H9 (cell line): Measurements from ENCODE around the gene CRACDL. TPM values are rescaled to one million over a fixed set of nuclear protein-coding genes. Genes with fewer than 3 reads are reported as not detected.

ENCODE experiments used
- DNase-seq: peaks from one replicate; pipeline ENCODE4 v3.0.0-alpha.2; 2017
- H2AFZ ChIP-seq: one replicate; pipeline ENCODE4 v1.6.1; 2013; ENCODE audit warnings: mild to moderate bottlenecking, low read length, control low read depth, moderate library complexity
- H2AK5ac ChIP-seq: 2 replicates; pipeline ENCODE4 v1.6.1; 2013; ENCODE audit warnings: low read length, control low read depth, mixed read lengths; ENCODE audit not compliant: insufficient read length
- H2BK120ac ChIP-seq: one replicate; pipeline ENCODE4 v1.6.1; 2013; ENCODE audit warnings: low read depth, mild to moderate bottlenecking, low read length, control low read depth, inconsistent platforms; ENCODE audit not compliant: poor library complexity, severe bottlenecking
- H2BK12ac ChIP-seq: 2 replicates; pipeline ENCODE4 v1.6.1; 2013; ENCODE audit warnings: low read length, control low read depth, mixed read lengths, low read depth; ENCODE audit not compliant: insufficient read length
- H2BK15ac ChIP-seq: 2 replicates; pipeline ENCODE4 v1.6.1; 2013; ENCODE audit warnings: low read depth, low read length, control low read depth
- H2BK20ac ChIP-seq: one replicate; pipeline ENCODE4 v1.6.1; 2013; ENCODE audit warnings: low read depth, mild to moderate bottlenecking, low read length, control low read depth, inconsistent platforms; ENCODE audit not compliant: poor library complexity, severe bottlenecking
- H2BK5ac ChIP-seq: 2 replicates; pipeline ENCODE4 v1.6.1; 2013; ENCODE audit warnings: low read length, control low read depth, mixed read lengths; ENCODE audit not compliant: insufficient read length
- H3K14ac ChIP-seq: 2 replicates; pipeline ENCODE4 v1.6.1; 2013; ENCODE audit warnings: low read length, control low read depth; ENCODE audit not compliant: insufficient read depth
- H3K18ac ChIP-seq: 2 replicates; pipeline ENCODE4 v1.6.1; 2013; ENCODE audit warnings: low read depth, mild to moderate bottlenecking, mixed read lengths, low read length, control low read depth; ENCODE audit not compliant: insufficient read length
- H3K23ac ChIP-seq: 2 replicates; pipeline ENCODE4 v1.6.1; 2013; ENCODE audit warnings: low read length, control low read depth, mixed read lengths, low read depth; ENCODE audit not compliant: insufficient read length
- H3K23me2 ChIP-seq: 2 replicates; pipeline ENCODE4 v1.6.1; 2013; ENCODE audit warnings: low read depth, mild to moderate bottlenecking, mixed read lengths, low read length, control low read depth; ENCODE audit not compliant: insufficient read length, poor library complexity, severe bottlenecking
- H3K27ac ChIP-seq: 2 replicates; pipeline ENCODE4 v1.5.1; 2013; ENCODE audit warnings: low read length, control low read depth, mixed read lengths, low read depth; ENCODE audit not compliant: insufficient read length
- H3K27me3 ChIP-seq: 2 replicates; pipeline ENCODE4 v1.6.1; 2013; ENCODE audit warnings: low read length, control low read depth, inconsistent platforms; ENCODE audit not compliant: insufficient read depth
- H3K4ac ChIP-seq: 2 replicates; pipeline ENCODE4 v1.6.1; 2013; ENCODE audit warnings: low read depth, mild to moderate bottlenecking, control low read depth, inconsistent platforms, low read length, moderate library complexity
- H3K4me1 ChIP-seq: 2 replicates; pipeline ENCODE4 v1.6.1; 2013; ENCODE audit warnings: low read length, control low read depth, inconsistent platforms; ENCODE audit not compliant: insufficient read depth
- H3K4me2 ChIP-seq: 2 replicates; pipeline ENCODE4 v1.6.1; 2013; ENCODE audit warnings: low read length, control low read depth, mixed read lengths; ENCODE audit not compliant: insufficient read length, insufficient read depth
- H3K56ac ChIP-seq: 2 replicates; pipeline ENCODE4 v1.6.1; 2013; ENCODE audit warnings: low read depth, mild to moderate bottlenecking, mixed read lengths, low read length, control low read depth; ENCODE audit not compliant: insufficient read length
- H3K79me1 ChIP-seq: 2 replicates; pipeline ENCODE4 v1.6.1; 2013; ENCODE audit warnings: low read depth, mild to moderate bottlenecking, moderate library complexity, low read length, control low read depth, inconsistent platforms; ENCODE audit not compliant: insufficient read depth, poor library complexity, severe bottlenecking
- H3K79me2 ChIP-seq: 2 replicates; pipeline ENCODE4 v1.6.1; 2013; ENCODE audit warnings: low read length, control low read depth, inconsistent platforms; ENCODE audit not compliant: insufficient read depth
- H3K9ac ChIP-seq: 2 replicates; pipeline ENCODE4 v1.6.1; 2013; ENCODE audit warnings: low read length, control low read depth, mixed read lengths; ENCODE audit not compliant: insufficient read length; ENCODE audit errors: extremely low read depth
- H3K9me3 ChIP-seq: one replicate; pipeline ENCODE4 v1.6.1; 2013; ENCODE audit warnings: low read depth, low read length, inconsistent platforms; ENCODE audit not compliant: control insufficient read depth
- H3T11ph ChIP-seq: one replicate; pipeline ENCODE4 v1.6.1; 2013; ENCODE audit warnings: mild to moderate bottlenecking, low read length, control low read depth, inconsistent platforms
- H4K20me1 ChIP-seq: one replicate; pipeline ENCODE4 v1.6.1; 2013; ENCODE audit not compliant: control insufficient read depth, insufficient read length, insufficient read depth
- H4K5ac ChIP-seq: 2 replicates; pipeline ENCODE4 v1.6.1; 2013; ENCODE audit warnings: low read depth, mild to moderate bottlenecking, mixed read lengths, low read length, control low read depth; ENCODE audit not compliant: insufficient read length
- H4K8ac ChIP-seq: replicated peaks from 2 replicates; pipeline ENCODE4 v1.6.1; 2013; ENCODE audit warnings: low read length, control low read depth, mixed read lengths, low read depth; ENCODE audit not compliant: insufficient read length
- H4K91ac ChIP-seq: 2 replicates; pipeline ENCODE4 v1.6.1; 2013; ENCODE audit warnings: low read depth, mild to moderate bottlenecking, moderate library complexity, mixed read lengths, low read length, control low read depth; ENCODE audit not compliant: insufficient read length
- H3K27ac Mint-ChIP-seq, 3 experiments: 2 replicates in 2 of 3; 3 replicates in 1 of 3; pipeline ENCODE4 v1.8.0; 2020 to 2021; ENCODE audit warnings: mixed read lengths in 3 of 3, mild to moderate bottlenecking in 1 of 3, moderate library complexity in 1 of 3
- H3K27me3 Mint-ChIP-seq: 2 replicates; pipeline ENCODE4 v1.8.0; 2021; ENCODE audit warnings: low read depth, mild to moderate bottlenecking, moderate library complexity, mixed read lengths
- H3K36me3 Mint-ChIP-seq, 3 experiments: 2 replicates in 2 of 3; 3 replicates in 1 of 3; pipeline ENCODE4 v1.8.0; 2020 to 2021; ENCODE audit warnings: low read depth in 3 of 3, mixed read lengths in 3 of 3; ENCODE audit not compliant: insufficient read depth in 1 of 3
- H3K4me1 Mint-ChIP-seq, 2 experiments: 2 replicates each; pipeline ENCODE4 v1.8.0; 2020; ENCODE audit warnings: mixed read lengths in 2 of 2
- H3K4me3 Mint-ChIP-seq, 2 experiments: 2 replicates in 1 of 2; 3 replicates in 1 of 2; pipeline ENCODE4 v1.8.0; 2020 to 2021; ENCODE audit warnings: mild to moderate bottlenecking in 2 of 2, mixed read lengths in 2 of 2, moderate library complexity in 1 of 2
- H3K9me3 Mint-ChIP-seq, 2 experiments: 2 replicates in 1 of 2; 3 replicates in 1 of 2; pipeline ENCODE4 v1.8.0; 2020; ENCODE audit warnings: mild to moderate bottlenecking in 2 of 2, mixed read lengths in 2 of 2, moderate library complexity in 1 of 2
- CTCF ChIP-seq: fragments of 200-600 bp; sonication (generic); conservative IDR thresholded peaks from 3 replicates; pipeline ENCODE4 v1.8.0; 2021; ENCODE audit warnings: antibody characterized with exemption, mild to moderate bottlenecking
- WGBS: extraction: QIAGEN DNeasy Blood & Tissue Kit; methylation state at CpG from one replicate; pipeline ENCODE4 v1.1.7; 2013; ENCODE audit warnings: missing lambda C conversion rate, low lambda C conversion rate, mixed read lengths; ENCODE audit not compliant: insufficient read length; ENCODE audit errors: extremely low coverage; 5-methylcytosine and 5-hydroxymethylcytosine counted together
- total RNA-seq: library from RNA; stranded (reverse); gene quantifications from 2 replicates; pipeline ENCODE4 v1.2.1, GENCODE V29; 2021

Gene CRACDL
- total RNA-seq, 1 experiment from 2014 or later, result 0.48 TPM

GRCh38 chr2:98828369-98828744, 107.7 kb downstream of the CRACDL start:
- H4K8ac ChIP-seq, result no peak overlapping the region
- no CpG with 5 or more reads among the region's 7 CpGs for WGBS

More at GRCh38 chr2:98828369-98828744, 107.7 kb downstream of the CRACDL start:
- Mint-ChIP-seq H3K9me3 (no peaks in the 10 kb centered on the region; a peak in 1 of 5 replicates), H3K27me3 (peaks cover 40% of the 10 kb centered on the region), H3K27ac (no peak overlapping the region), H3K4me3 (no peak overlapping the region), H3K4me1 (peaks cover 0 to 4% of the 10 kb centered on the region in 2 experiments; a peak in 1 of 4 replicates), H3K36me3 (no peaks in the 10 kb centered on the region)
- no peaks in the 10 kb centered on the region for H3K23me2 ChIP-seq
- H2AFZ ChIP-seq, result no peak overlapping the region
- no peak overlapping the region for H3K23ac ChIP-seq
- no peak overlapping the region for H4K91ac ChIP-seq
- H2BK12ac ChIP-seq, result no peak overlapping the region
- no peak overlapping the region for H2BK5ac ChIP-seq
- no peaks in the 10 kb centered on the region for H3K79me1 ChIP-seq
- no peaks in the 10 kb centered on the region for H3K4me1 ChIP-seq
- H3K14ac ChIP-seq, result no peak overlapping the region
- H2BK15ac ChIP-seq, result no peak overlapping the region
- no peak overlapping the region for H3K4me2 ChIP-seq
- no peak overlapping the region for H3K4ac ChIP-seq
- no peak overlapping the region for H3K9ac ChIP-seq
- no peak for DNase-seq
- H2BK20ac ChIP-seq, result no peak overlapping the region
- no peaks in the 10 kb centered on the region for H3K79me2 ChIP-seq
- no peak overlapping the region for H3K18ac ChIP-seq
- H3T11ph ChIP-seq, result no peak overlapping the region
- no peaks in the 10 kb centered on the region for H3K9me3 ChIP-seq
- H3K27ac ChIP-seq, result no peak overlapping the region
- no peak overlapping the region for H3K56ac ChIP-seq
- no peak for TF ChIP-seq CTCF
- H2AK5ac ChIP-seq, result no peak overlapping the region
- no peak overlapping the region for H2BK120ac ChIP-seq
- no peak overlapping the region for H4K5ac ChIP-seq
- H3K27me3 ChIP-seq, result peaks cover 6% of the 10 kb centered on the region
- no peaks in the 10 kb centered on the region for H4K20me1 ChIP-seq
